Neuron (in vitro differentiated cells): ENCODE results near the gene PDGFRB.

Experiments
- H2AFZ ChIP-seq: one replicate; pipeline ENCODE4 v1.6.1; 2013; ENCODE audit warnings: low read depth, mild to moderate bottlenecking, inconsistent platforms, low read length, moderate library complexity
- H3K27me3 ChIP-seq: one replicate; pipeline ENCODE4 v1.6.1; 2013; ENCODE audit warnings: low read length; ENCODE audit not compliant: insufficient read depth
- H3K36me3 ChIP-seq: one replicate; pipeline ENCODE4 v1.6.1; 2013; ENCODE audit warnings: low read length; ENCODE audit not compliant: insufficient read depth
- H3K4me1 ChIP-seq: one replicate; pipeline ENCODE4 v1.6.1; 2013; ENCODE audit warnings: low read length; ENCODE audit not compliant: insufficient read depth
- H3K4me3 ChIP-seq: 2 replicates; pipeline ENCODE4 v1.5.1; 2013; ENCODE audit warnings: mild to moderate bottlenecking, low read length, moderate library complexity
- H3K9me3 ChIP-seq: one replicate; pipeline ENCODE4 v1.6.1; 2013; ENCODE audit warnings: low read length

The PDGFRB gene

DNA sequence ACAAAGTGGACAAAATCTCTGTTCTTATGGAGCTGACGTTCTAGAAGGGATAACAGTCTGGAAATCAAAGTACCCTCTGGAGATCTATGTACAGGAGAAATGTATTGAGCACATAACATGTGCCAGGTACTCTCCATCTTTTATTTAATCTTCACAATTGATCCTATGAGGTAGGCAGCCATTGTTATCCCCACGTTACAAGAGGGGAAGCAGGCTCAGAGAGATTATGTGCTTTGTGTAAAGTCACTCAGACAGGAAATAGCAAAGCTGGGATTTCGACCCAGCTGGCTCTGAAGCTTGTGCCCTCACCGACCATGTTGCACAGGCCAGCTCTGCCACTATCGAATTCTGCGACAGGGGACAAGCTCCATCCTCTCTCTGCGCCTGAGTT, 21.5 kb downstream of the PDGFRB start:
- Histone ChIP-seq H3K36me3 (no peaks in the 10 kb centered on the region), H2AFZ (no peak overlapping the region), H3K27me3 (no peaks in the 10 kb centered on the region), H3K4me3 (no peak overlapping the region), H3K9me3 (no peaks in the 10 kb centered on the region), H3K4me1 (peaks cover 15% of the 10 kb centered on the region)

DNA sequence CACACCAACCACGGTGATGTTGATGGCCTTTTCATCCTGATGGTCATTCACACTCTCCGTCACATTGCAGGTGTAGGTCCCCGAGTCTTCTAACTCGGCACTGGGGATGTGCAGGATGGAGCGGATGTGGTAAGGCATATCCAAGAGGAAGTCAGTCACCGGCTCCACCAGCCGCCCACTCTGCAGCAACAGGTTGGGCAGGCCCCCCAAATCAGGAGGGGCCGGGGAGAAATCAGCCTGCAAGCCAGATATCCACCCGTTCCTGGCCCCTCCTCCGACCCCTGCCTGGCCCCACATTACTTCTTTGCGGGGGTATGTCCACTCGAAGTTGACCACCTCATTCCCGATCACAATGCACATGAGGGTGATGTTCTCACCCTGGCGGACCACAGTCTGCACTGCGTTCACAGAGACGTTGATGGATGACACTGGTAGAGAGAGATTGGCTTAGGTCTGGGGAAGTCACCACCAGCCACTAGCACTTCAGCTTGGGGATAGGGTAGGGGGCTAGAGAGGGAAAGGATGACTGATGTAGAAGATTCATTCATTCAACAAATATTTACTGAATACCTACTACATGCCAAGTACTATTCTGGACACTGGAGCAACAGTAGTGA, 22.0 kb downstream of the PDGFRB start:
- no peaks in the 10 kb centered on the region for H3K36me3 ChIP-seq
- no peaks in the 10 kb centered on the region for H3K27me3 ChIP-seq
- no peak overlapping the region for H2AFZ ChIP-seq
- peaks cover 10% of the 10 kb centered on the region for H3K4me1 ChIP-seq
- H3K9me3 ChIP-seq = no peaks in the 10 kb centered on the region
- H3K4me3 ChIP-seq = no peak overlapping the region

DNA sequence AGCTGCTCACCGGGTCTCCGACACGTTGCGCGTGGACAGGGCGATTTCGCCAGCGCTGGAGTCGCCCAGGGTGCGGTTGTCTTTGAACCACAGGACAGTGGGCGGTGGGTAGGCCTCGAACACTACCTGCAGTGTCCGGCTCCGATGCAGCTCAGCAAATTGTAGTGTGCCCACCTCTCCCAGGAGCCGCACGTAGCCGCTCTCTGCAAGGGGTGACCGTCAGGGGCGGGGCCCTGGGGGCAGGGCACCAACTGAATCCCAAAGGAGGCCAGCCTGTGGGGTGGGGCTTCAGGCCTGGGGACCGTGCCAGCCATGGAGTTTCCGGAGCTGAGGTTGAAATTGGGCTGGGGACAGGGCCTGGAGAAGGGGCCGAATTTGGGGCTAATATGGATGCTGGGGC, 22.9 kb downstream of the PDGFRB start:
- Histone ChIP-seq H3K36me3 (no peaks in the 10 kb centered on the region), H3K4me1 (peaks cover under 1% of the 10 kb centered on the region), H3K4me3 (no peak overlapping the region), H3K9me3 (no peaks in the 10 kb centered on the region), H3K27me3 (no peaks in the 10 kb centered on the region), H2AFZ (no peak overlapping the region)

- Histone ChIP-seq H3K36me3 (no peaks in the 10 kb centered on the region), H3K4me3 (no peak overlapping the region), H3K9me3 (no peaks in the 10 kb centered on the region), H3K27me3 (no peaks in the 10 kb centered on the region), H3K4me1 (no peaks in the 10 kb centered on the region), H2AFZ (no peak overlapping the region)
These were observed 23.5 kb downstream of the PDGFRB start for GRCh38 chr5:150131978-150132694.

GRCh38 chr5:150131461-150131860, 24.2 kb downstream of the PDGFRB start:
- Histone ChIP-seq H3K9me3 (no peaks in the 10 kb centered on the region), H3K27me3 (no peaks in the 10 kb centered on the region), H3K4me1 (no peaks in the 10 kb centered on the region), H3K4me3 (no peak overlapping the region), H2AFZ (no peak overlapping the region), H3K36me3 (no peaks in the 10 kb centered on the region)

DNA sequence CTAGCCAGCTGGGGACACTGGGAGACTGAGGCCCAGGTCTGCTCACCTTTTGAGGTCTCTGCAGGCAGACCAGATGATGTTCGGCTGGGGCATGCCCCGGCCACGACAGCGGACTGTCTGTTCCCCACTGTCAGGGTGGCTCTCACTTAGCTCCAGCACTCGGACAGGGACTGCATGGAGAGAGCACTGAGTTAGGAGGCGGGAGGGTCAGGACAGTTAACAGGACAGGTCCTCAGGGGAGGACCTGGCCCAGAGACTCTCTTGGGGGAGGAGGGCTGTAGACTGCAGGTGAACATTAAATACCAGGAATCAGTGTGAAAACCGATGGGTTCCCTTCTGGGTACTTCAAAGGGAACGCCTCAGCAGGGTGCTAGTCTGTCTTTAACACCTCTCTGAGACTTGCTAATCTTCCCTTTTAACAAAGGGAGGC, 25.1 kb downstream of the PDGFRB start:
- Histone ChIP-seq H3K4me1 (no peaks in the 10 kb centered on the region), H3K36me3 (no peaks in the 10 kb centered on the region), H3K4me3 (no peak overlapping the region)

GRCh38 chr5:150129813-150130492, 25.7 kb downstream of the PDGFRB start:
- Histone ChIP-seq H3K4me3 (no peak overlapping the region), H3K9me3 (no peaks in the 10 kb centered on the region), H2AFZ (no peak overlapping the region), H3K27me3 (no peaks in the 10 kb centered on the region), H3K36me3 (no peaks in the 10 kb centered on the region), H3K4me1 (no peaks in the 10 kb centered on the region)

More for the DNA sequence above, 25.1 kb downstream of the PDGFRB start:
- H3K9me3 ChIP-seq = no peaks in the 10 kb centered on the region
- H2AFZ ChIP-seq = no peak overlapping the region
- no peaks in the 10 kb centered on the region for H3K27me3 ChIP-seq

GRCh38 chr5:150129454-150129812, 26.2 kb downstream of the PDGFRB start:
- no peaks in the 10 kb centered on the region for H3K27me3 ChIP-seq
- H2AFZ ChIP-seq = no peak overlapping the region
- H3K4me1 ChIP-seq = no peaks in the 10 kb centered on the region
- no peak overlapping the region for H3K4me3 ChIP-seq
- H3K36me3 ChIP-seq = no peaks in the 10 kb centered on the region
- H3K9me3 ChIP-seq = no peaks in the 10 kb centered on the region

- Histone ChIP-seq H3K4me3 (no peak overlapping the region), H3K27me3 (no peaks in the 10 kb centered on the region), H3K4me1 (no peaks in the 10 kb centered on the region), H2AFZ (no peak overlapping the region), H3K9me3 (no peaks in the 10 kb centered on the region), H3K36me3 (no peaks in the 10 kb centered on the region)
These were observed 28.8 kb downstream of the PDGFRB start for GRCh38 chr5:150126921-150127265.

DNA sequence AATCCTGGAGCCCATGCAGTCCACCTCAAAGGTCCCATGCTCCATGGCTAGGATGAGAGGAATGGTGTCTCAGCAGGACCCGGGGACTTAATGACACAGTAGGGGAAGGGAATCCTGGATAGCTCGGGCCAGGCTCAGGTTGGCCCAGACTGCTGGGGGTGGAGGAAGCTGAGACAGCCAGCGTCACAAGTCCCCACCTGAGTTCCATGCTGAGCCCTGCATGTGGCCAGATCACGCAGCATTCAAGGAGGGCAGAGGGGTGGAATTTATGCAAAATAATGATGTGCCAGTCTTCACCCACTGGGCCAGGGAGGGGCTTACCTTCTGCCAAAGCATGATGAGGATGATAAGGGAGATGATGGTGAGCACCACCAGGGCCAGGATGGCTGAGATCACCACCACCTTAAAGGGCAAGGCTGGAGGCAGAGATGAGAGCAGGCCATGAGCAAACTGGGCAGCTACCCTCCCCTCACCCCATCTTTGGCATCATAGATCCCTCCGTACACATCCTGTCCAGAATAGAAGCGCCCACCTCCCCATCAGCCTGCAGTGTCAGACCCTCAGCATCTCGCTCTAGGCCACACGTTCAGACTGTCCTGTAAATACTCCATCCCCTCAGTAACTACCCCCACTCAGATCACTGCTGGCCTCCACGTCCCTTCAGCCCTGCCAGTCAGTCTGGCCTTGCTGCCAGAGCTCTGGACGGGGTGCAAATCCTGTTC, 29.3 kb downstream of the PDGFRB start:
- Histone ChIP-seq H3K9me3 (no peaks in the 10 kb centered on the region), H3K4me1 (no peaks in the 10 kb centered on the region), H3K36me3 (no peaks in the 10 kb centered on the region), H3K27me3 (no peaks in the 10 kb centered on the region), H3K4me3 (no peak overlapping the region), H2AFZ (no peak overlapping the region)

DNA sequence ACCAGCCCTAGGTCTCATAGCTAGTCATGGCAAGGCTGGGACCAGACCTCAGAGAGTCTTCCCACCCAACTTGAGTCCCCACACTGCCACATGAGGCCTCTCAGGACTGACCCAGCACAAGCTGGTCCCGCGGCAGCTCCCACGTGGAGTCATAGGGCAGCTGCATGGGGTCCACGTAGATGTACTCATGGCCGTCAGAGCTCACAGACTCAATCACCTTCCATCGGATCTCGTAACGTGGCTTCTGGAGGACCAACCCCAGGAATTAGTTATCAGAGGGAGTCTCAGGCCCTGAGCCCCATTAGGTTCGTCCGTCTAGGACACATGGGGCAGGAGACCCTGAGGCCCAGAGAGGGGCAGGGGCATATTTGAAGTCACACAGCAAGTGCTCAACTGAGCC, 30.3 kb downstream of the PDGFRB start:
- Histone ChIP-seq H3K4me1 (no peaks in the 10 kb centered on the region), H3K27me3 (no peaks in the 10 kb centered on the region), H3K4me3 (no peak overlapping the region), H3K9me3 (no peaks in the 10 kb centered on the region), H3K36me3 (no peaks in the 10 kb centered on the region), H2AFZ (no peak overlapping the region)

GRCh38 chr5:150124596-150124995, 31.0 kb downstream of the PDGFRB start:
- no peaks in the 10 kb centered on the region for H3K36me3 ChIP-seq
- H2AFZ ChIP-seq = no peak overlapping the region

GRCh38 chr5:150124111-150124557, 31.5 kb downstream of the PDGFRB start:
- no peaks in the 10 kb centered on the region for H3K4me1 ChIP-seq
- H3K36me3 ChIP-seq = no peaks in the 10 kb centered on the region
- H3K4me3 ChIP-seq = no peak overlapping the region
- H3K9me3 ChIP-seq = no peaks in the 10 kb centered on the region
- no peaks in the 10 kb centered on the region for H3K27me3 ChIP-seq
- H2AFZ ChIP-seq = no peak overlapping the region

More at GRCh38 chr5:150124596-150124995, 31.0 kb downstream of the PDGFRB start:
- Histone ChIP-seq H3K4me1 (no peaks in the 10 kb centered on the region), H3K27me3 (no peaks in the 10 kb centered on the region), H3K4me3 (no peak overlapping the region), H3K9me3 (no peaks in the 10 kb centered on the region)
